ENCODE measurements around the gene YIPF3.

- TF ChIP-seq CTCF (IDR thresholded peaks at IDR 0.05) (no peak), POLR2A (IDR thresholded peaks at IDR 0.05; ENCODE audit: low read depth) (no peak), POLR2AphosphoS5 (IDR thresholded peaks at IDR 0.05) (no peak)
These were observed 22.0 kb downstream of the YIPF3 start for GRCh38 chr6:43494766-43495165.

Measured in esophagus muscularis mucosa (tissue), 3 donors.